Measurements from ENCODE around the gene CPS1.

GRCh38 chr2:210630873-210631560 lies 74.6 kb downstream of the CPS1 start:
- TF ChIP-seq CTCF (IDR thresholded peaks at IDR 0.05) (no peak), POLR2A (IDR thresholded peaks at IDR 0.05) (no peak)
